Mesenchymal stem cell (in vitro differentiated cells and primary cell): ENCODE data around the gene UBXN7. TPM values are rescaled to one million over a fixed set of nuclear protein-coding genes. Genes with fewer than 3 reads are reported as not detected.
A peak's percentile ranks its signal among the peaks of the same experiment; 100 is the strongest.

Source experiments
- DNase-seq: peaks from one replicate; pipeline ENCODE4 v3.0.0-alpha.2; 2013
- H2AFZ ChIP-seq: one replicate; pipeline ENCODE4 v1.6.1; 2013; ENCODE audit warnings: low read depth, mild to moderate bottlenecking, control low read depth, inconsistent platforms, low read length, moderate library complexity
- H2AK5ac ChIP-seq: 2 replicates; pipeline ENCODE4 v1.6.1; 2013; ENCODE audit warnings: low read length, moderate library complexity, mild to moderate bottlenecking, inconsistent platforms; ENCODE audit not compliant: severe bottlenecking
- H2BK120ac ChIP-seq: one replicate; pipeline ENCODE4 v1.6.1; 2013; ENCODE audit warnings: low read depth, mild to moderate bottlenecking, inconsistent platforms, low read length, moderate library complexity
- H2BK12ac ChIP-seq, 2 experiments: one replicate each; pipeline ENCODE4 v1.6.1; 2013; ENCODE audit warnings: inconsistent platforms in 2 of 2, low read length in 2 of 2, mild to moderate bottlenecking in 2 of 2, moderate library complexity in 2 of 2, control low read depth in 1 of 2
- H2BK15ac ChIP-seq: one replicate; pipeline ENCODE4 v1.6.1; 2013; ENCODE audit warnings: mild to moderate bottlenecking, low read depth, inconsistent platforms; ENCODE audit not compliant: poor library complexity, severe bottlenecking
- H2BK5ac ChIP-seq: 2 replicates; pipeline ENCODE4 v1.6.1; 2013; ENCODE audit warnings: low read depth, mild to moderate bottlenecking, low read length, control low read depth, inconsistent platforms; ENCODE audit not compliant: poor library complexity, severe bottlenecking
- H3K14ac ChIP-seq, 2 experiments: one replicate each; pipeline ENCODE4 v1.6.1; 2013; ENCODE audit warnings: inconsistent platforms in 2 of 2, low read length in 2 of 2, control low read depth in 1 of 2, mild to moderate bottlenecking in 1 of 2, moderate library complexity in 1 of 2
- H3K18ac ChIP-seq, 2 experiments: one replicate each; pipeline ENCODE4 v1.6.1; 2013; ENCODE audit warnings: inconsistent platforms in 2 of 2, low read length in 2 of 2, control low read depth in 1 of 2, low read depth in 1 of 2, mild to moderate bottlenecking in 1 of 2
- H3K23ac ChIP-seq, 2 experiments: one replicate each; pipeline ENCODE4 v1.6.1; 2013; ENCODE audit warnings: inconsistent platforms in 2 of 2, low read length in 2 of 2, mild to moderate bottlenecking in 2 of 2, moderate library complexity in 2 of 2, control low read depth in 1 of 2
- H3K27ac ChIP-seq: 2 replicates; pipeline ENCODE4 v1.5.1; 2013; ENCODE audit warnings: mild to moderate bottlenecking, moderate library complexity, low read length, control low read depth, inconsistent platforms; ENCODE audit not compliant: poor library complexity, severe bottlenecking
- H3K27me3 ChIP-seq, 2 experiments: 2 replicates each; pipeline versions ENCODE4 v1.6.1 to v1.7.0; 2013; ENCODE audit warnings: low read length in 2 of 2, mild to moderate bottlenecking in 2 of 2, moderate library complexity in 2 of 2, control low read depth in 1 of 2, inconsistent platforms in 1 of 2; ENCODE audit not compliant: control insufficient read depth in 1 of 2, insufficient read depth in 1 of 2
- H3K36me3 ChIP-seq, 2 experiments: 2 replicates each; pipeline versions ENCODE4 v1.6.1 to v1.7.0; 2013; ENCODE audit warnings: low read length in 2 of 2, control low read depth in 1 of 2, inconsistent platforms in 1 of 2, low read depth in 1 of 2, mild to moderate bottlenecking in 1 of 2; ENCODE audit not compliant: insufficient read depth in 2 of 2, control insufficient read depth in 1 of 2
- H3K4ac ChIP-seq, 2 experiments: one replicate each; pipeline ENCODE4 v1.6.1; 2013; ENCODE audit warnings: inconsistent platforms in 2 of 2, low read length in 2 of 2, mild to moderate bottlenecking in 2 of 2, moderate library complexity in 2 of 2, control low read depth in 1 of 2, low read depth in 1 of 2
- H3K4me1 ChIP-seq: 2 replicates; pipeline ENCODE4 v1.6.1; 2013; ENCODE audit warnings: low read depth, low read length, control low read depth; ENCODE audit not compliant: control insufficient read depth, insufficient read depth
- H3K4me2 ChIP-seq: 2 replicates; pipeline ENCODE4 v1.6.1; 2013; ENCODE audit warnings: low read length, mild to moderate bottlenecking, inconsistent platforms; ENCODE audit not compliant: poor library complexity, severe bottlenecking
- H3K4me3 ChIP-seq, 2 experiments: 2 replicates each; pipeline versions ENCODE4 v1.5.1 to v1.7.0; 2013; ENCODE audit warnings: low read length in 2 of 2, mild to moderate bottlenecking in 2 of 2, control low read depth in 1 of 2, low read depth in 1 of 2; ENCODE audit not compliant: insufficient read depth in 1 of 2
- H3K79me1 ChIP-seq: replicated peaks from 2 replicates; pipeline ENCODE4 v1.6.1; 2013; ENCODE audit warnings: mild to moderate bottlenecking, control low read depth, low read length, inconsistent platforms; ENCODE audit not compliant: poor library complexity, severe bottlenecking
- H3K9ac ChIP-seq: 2 replicates; pipeline ENCODE4 v1.7.0; 2013; ENCODE audit warnings: mild to moderate bottlenecking, low read length, moderate library complexity
- H3K9me3 ChIP-seq: 2 replicates; pipeline ENCODE4 v1.7.0; 2013; ENCODE audit warnings: mild to moderate bottlenecking, low read length; ENCODE audit not compliant: control insufficient read depth
- H4K8ac ChIP-seq: one replicate; pipeline ENCODE4 v1.6.1; 2013; ENCODE audit warnings: inconsistent platforms, mild to moderate bottlenecking, low read length, moderate library complexity
- H4K91ac ChIP-seq: one replicate; pipeline ENCODE4 v1.6.1; 2013; ENCODE audit warnings: mild to moderate bottlenecking, low read length, inconsistent platforms
- WGBS: methylation state at CpG from one replicate; pipeline ENCODE4 v1.1.7; 2013; ENCODE audit warnings: mixed read lengths; 5-methylcytosine and 5-hydroxymethylcytosine counted together
- polyA plus RNA-seq, 2 experiments: library from polyadenylated mRNA; stranded (reverse); fragments of 200-250 nt; gene quantifications; one replicate each; pipeline ENCODE4 v1.2.3, GENCODE V29; 2013

Gene UBXN7, protein sequence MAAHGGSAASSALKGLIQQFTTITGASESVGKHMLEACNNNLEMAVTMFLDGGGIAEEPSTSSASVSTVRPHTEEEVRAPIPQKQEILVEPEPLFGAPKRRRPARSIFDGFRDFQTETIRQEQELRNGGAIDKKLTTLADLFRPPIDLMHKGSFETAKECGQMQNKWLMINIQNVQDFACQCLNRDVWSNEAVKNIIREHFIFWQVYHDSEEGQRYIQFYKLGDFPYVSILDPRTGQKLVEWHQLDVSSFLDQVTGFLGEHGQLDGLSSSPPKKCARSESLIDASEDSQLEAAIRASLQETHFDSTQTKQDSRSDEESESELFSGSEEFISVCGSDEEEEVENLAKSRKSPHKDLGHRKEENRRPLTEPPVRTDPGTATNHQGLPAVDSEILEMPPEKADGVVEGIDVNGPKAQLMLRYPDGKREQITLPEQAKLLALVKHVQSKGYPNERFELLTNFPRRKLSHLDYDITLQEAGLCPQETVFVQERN
- polyA plus RNA-seq (2013, experiment 1 of 2) = 23.3 TPM
- 20.7 TPM for polyA plus RNA-seq (2013, experiment 2 of 2)

DNA sequence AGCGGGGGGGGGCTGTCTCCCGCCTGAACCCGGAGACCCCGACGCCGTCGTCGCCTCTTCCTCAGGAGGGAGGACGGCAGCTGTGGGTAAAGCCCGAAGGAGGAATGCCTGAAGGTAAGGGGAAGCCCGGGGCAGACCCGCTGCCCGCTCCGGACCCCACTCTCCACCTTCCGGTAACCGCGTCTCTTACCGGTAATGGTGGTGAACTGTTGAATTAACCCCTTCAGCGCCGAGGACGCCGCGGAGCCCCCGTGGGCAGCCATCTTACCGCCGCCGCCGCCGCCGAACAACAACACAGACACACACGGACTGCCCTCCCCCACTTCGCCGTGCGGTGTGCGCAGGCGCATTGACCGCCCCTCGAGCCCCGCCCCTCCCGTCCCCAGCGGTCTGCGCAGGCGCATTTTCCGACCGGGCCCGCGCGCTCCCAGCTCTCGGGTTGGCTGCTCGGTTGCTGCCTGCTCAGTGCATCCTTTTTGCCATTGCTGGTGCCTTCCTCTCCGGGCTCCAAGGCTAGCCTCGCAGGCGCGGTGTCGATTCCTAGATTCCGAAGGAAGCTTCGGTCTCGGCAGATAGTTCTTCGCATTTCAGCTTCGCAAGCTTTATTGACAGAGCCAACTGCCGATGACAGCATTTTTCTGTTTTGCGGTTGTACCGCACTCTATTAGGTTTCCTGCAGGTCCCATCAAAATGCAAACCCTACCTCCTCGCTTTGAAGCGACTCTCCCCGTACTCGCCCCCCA lies at the start of gene UBXN7:
Gene UBXN7 (minus strand): TSS at position 291 of the 743 bp plus-strand sequence. CDS start 28 bp downstream, at position 263.
- Histone ChIP-seq H3K79me1 (no peaks in the 10 kb centered on the region), H2AK5ac (no peak within 1 kb of the TSS), H2BK120ac (peak within 1 kb of the TSS; percentile 56), H3K36me3 (peaks cover 5 to 7% of the 10 kb centered on the region in 2 experiments), H2AFZ (peak within 1 kb of the TSS; percentile 60), H4K8ac (peak within 1 kb of the TSS; percentile 63), H4K91ac (peak within 1 kb of the TSS; percentile 62), H3K9ac (peak within 1 kb of the TSS; percentile 96), H3K27ac (peak within 1 kb of the TSS; percentile 79), H2BK12ac (peak within 1 kb of the TSS in 1 of 2 experiments; percentile 10), H3K23ac (peak within 1 kb of the TSS in 1 of 2 experiments; percentile 89), H3K18ac (peak within 1 kb of the TSS; percentile 70 to 95), H3K4me2 (peak within 1 kb of the TSS; percentile 96), H3K27me3 (no peaks in the 10 kb centered on the region), H3K4me1 (peaks cover 3% of the 10 kb centered on the region), H3K14ac (peak within 1 kb of the TSS in 1 of 2 experiments; percentile 93), H3K9me3 (no peaks in the 10 kb centered on the region), H3K4ac (peak within 1 kb of the TSS; percentile 55 to 95), H2BK15ac (no peak within 1 kb of the TSS), H2BK5ac (peak within 1 kb of the TSS; percentile 86), H3K4me3 (peak within 1 kb of the TSS; percentile 81 to 95)
- peak; percentile 94 for DNase-seq
- under 1% methylated on average over 60 of the region's 67 CpGs for WGBS

DNA sequence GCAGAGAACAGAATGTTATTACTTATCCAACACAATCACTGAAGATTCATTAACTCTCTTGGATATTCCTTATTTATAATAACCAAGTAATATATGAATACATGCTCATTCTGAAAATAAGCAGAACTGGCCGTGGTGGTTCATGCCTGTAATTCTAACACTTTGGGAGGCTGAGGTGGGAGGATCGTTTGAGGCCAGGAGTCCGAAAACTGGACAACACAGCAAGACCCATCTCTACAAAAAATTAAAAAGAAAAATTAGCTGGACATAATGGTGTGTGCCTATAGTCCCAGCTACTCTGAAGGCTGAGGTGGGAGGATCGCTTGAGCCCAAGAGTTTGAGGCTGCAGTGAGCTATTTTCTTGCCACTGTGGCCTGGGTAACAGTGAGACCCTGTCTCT lies 45.5 kb upstream of the UBXN7 start:
- H3K4me3 ChIP-seq = no peak overlapping the region
- no peak overlapping the region for H3K14ac ChIP-seq
- no peak overlapping the region for H2BK15ac ChIP-seq
- H3K4me1 ChIP-seq = no peaks in the 10 kb centered on the region
- no peaks in the 10 kb centered on the region for H3K9me3 ChIP-seq
- H3K36me3 ChIP-seq = peaks cover 31 to 80% of the 10 kb centered on the region in 2 experiments
- 100% methylated on average over 1 of the region's 4 CpGs for WGBS
- H2BK5ac ChIP-seq = no peak overlapping the region
- H3K79me1 ChIP-seq = peaks cover 9% of the 10 kb centered on the region
- no peak overlapping the region for H3K27ac ChIP-seq
- no peaks in the 10 kb centered on the region for H3K27me3 ChIP-seq
- H4K91ac ChIP-seq = no peak overlapping the region
- H3K23ac ChIP-seq = no peak overlapping the region
- no peak overlapping the region for H2AK5ac ChIP-seq
- H4K8ac ChIP-seq = no peak overlapping the region
- H2AFZ ChIP-seq = no peak overlapping the region
- no peak for DNase-seq
- H2BK120ac ChIP-seq = no peak overlapping the region
- H3K18ac ChIP-seq = no peak overlapping the region
- no peak overlapping the region for H2BK12ac ChIP-seq
- no peak overlapping the region for H3K9ac ChIP-seq
- H3K4me2 ChIP-seq = no peak overlapping the region
- H3K4ac ChIP-seq = no peak overlapping the region

- no peak overlapping the region for H4K91ac ChIP-seq
- H2BK12ac ChIP-seq = no peak overlapping the region
- H3K4me2 ChIP-seq = no peak overlapping the region
- no peak overlapping the region for H2BK15ac ChIP-seq
- H3K4me1 ChIP-seq = no peaks in the 10 kb centered on the region
- no peak overlapping the region for H3K18ac ChIP-seq
- no peak overlapping the region for H2BK120ac ChIP-seq
- no peak overlapping the region for H3K23ac ChIP-seq
- WGBS = 99% methylated on average over 8 of the region's 8 CpGs
- no peak overlapping the region for H3K14ac ChIP-seq
- H3K9ac ChIP-seq = no peak overlapping the region
- no peak overlapping the region for H3K4me3 ChIP-seq
- H3K27ac ChIP-seq = no peak overlapping the region
- peaks cover 9% of the 10 kb centered on the region for H3K79me1 ChIP-seq
- H2AK5ac ChIP-seq = no peak overlapping the region
- no peak overlapping the region for H4K8ac ChIP-seq
- no peaks in the 10 kb centered on the region for H3K9me3 ChIP-seq
- H3K36me3 ChIP-seq = peaks cover 15 to 84% of the 10 kb centered on the region in 2 experiments
- no peak overlapping the region for H3K4ac ChIP-seq
- H3K27me3 ChIP-seq = no peaks in the 10 kb centered on the region
- no peak overlapping the region for H2BK5ac ChIP-seq
- DNase-seq = no peak
- no peak overlapping the region for H2AFZ ChIP-seq
Measured at GRCh38 chr3:196472286-196472685, 40.1 kb upstream of the UBXN7 start.

DNA sequence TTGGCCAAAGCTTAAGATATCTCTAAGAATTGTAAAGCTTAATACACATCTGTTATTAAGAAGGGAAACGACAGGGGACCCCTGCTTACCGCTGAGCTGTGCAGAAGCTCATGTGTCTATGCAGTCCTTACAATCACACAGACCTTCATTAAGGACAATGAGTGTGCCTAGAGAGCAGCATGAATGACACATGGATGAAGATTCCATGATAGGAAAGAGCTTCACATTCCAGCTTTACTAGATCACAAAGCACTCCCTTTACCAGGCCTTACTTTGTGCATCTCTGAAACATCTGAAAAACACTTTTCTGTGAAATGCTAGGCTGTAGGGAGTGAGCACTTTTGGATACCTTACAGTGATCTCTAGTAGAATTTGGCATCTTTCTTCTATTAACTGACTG lies 39.3 kb upstream of the UBXN7 start:
- no peak overlapping the region for H2BK120ac ChIP-seq
- H3K18ac ChIP-seq = no peak overlapping the region
- H2AFZ ChIP-seq = no peak overlapping the region
- H3K14ac ChIP-seq = no peak overlapping the region
- no peaks in the 10 kb centered on the region for H3K4me1 ChIP-seq
- no peaks in the 10 kb centered on the region for H3K9me3 ChIP-seq
- H3K4me2 ChIP-seq = no peak overlapping the region
- peaks cover 11% of the 10 kb centered on the region for H3K79me1 ChIP-seq
- no peak overlapping the region for H3K4ac ChIP-seq
- WGBS = 100% methylated on average over 2 of the region's 2 CpGs
- H3K36me3 ChIP-seq = peaks cover 15 to 78% of the 10 kb centered on the region in 2 experiments
- peak overlapping the region; percentile 19 for H3K27ac ChIP-seq
- H4K91ac ChIP-seq = no peak overlapping the region
- no peak overlapping the region for H2BK15ac ChIP-seq
- no peak overlapping the region for H3K4me3 ChIP-seq
- H2BK5ac ChIP-seq = no peak overlapping the region
- no peak overlapping the region for H2AK5ac ChIP-seq
- no peak overlapping the region for H4K8ac ChIP-seq
- no peak overlapping the region for H3K23ac ChIP-seq
- DNase-seq = peak; percentile 7
- H3K9ac ChIP-seq = no peak overlapping the region
- H2BK12ac ChIP-seq = no peak overlapping the region
- no peaks in the 10 kb centered on the region for H3K27me3 ChIP-seq
